Spinal cord (tissue), 10 donors: Measurements from ENCODE around the gene LINGO4. TPM values are rescaled to one million over a fixed set of nuclear protein-coding genes. Genes with fewer than 3 reads are reported as not detected.

Experiments
- DNase-seq, 6 donors: peaks; one replicate each; pipeline versions ENCODE4 v3.0.0 to v3.0.0-alpha.2; 2013 to 2015; ENCODE audit warnings: low spot score in 6 of 6, low read depth in 4 of 6
- H3K27ac ChIP-seq: one replicate; pipeline ENCODE4 v1.5.1; 2013; ENCODE audit warnings: low read depth, low read length, control low read depth
- H3K27me3 ChIP-seq: one replicate; pipeline ENCODE4 v1.6.1; 2013; ENCODE audit warnings: low read length; ENCODE audit not compliant: control insufficient read depth, insufficient read depth
- H3K36me3 ChIP-seq: one replicate; pipeline ENCODE4 v1.6.1; 2013; ENCODE audit warnings: low read length; ENCODE audit not compliant: control insufficient read depth, insufficient read depth
- H3K4me1 ChIP-seq: one replicate; pipeline ENCODE4 v1.6.1; 2013; ENCODE audit warnings: low read length; ENCODE audit not compliant: control insufficient read depth, insufficient read depth
- H3K4me3 ChIP-seq: one replicate; pipeline ENCODE4 v1.5.1; 2013; ENCODE audit warnings: low read depth, low read length, control low read depth
- H3K9me3 ChIP-seq: one replicate; pipeline ENCODE4 v1.6.1; 2013; ENCODE audit warnings: low read length; ENCODE audit not compliant: control insufficient read depth, insufficient read depth
- WGBS: methylation state at CpG from one replicate; pipeline ENCODE4 v1.1.5; 2013; ENCODE audit warnings: missing lambda C conversion rate; ENCODE audit not compliant: insufficient coverage; 5-methylcytosine and 5-hydroxymethylcytosine counted together
- polyA plus RNA-seq, 2 donors: library from polyadenylated mRNA; unstranded; fragments of 120-200 nt; gene quantifications; one replicate each; pipeline ENCODE4 v1.2.1, GENCODE V29; 2013; ENCODE audit not compliant: insufficient read length in 2 of 2
- total RNA-seq, 2 donors: library from RNA; depleted of rRNA in 1 of 2; stranded (reverse); fragments of 120-200 nt in 1 of 2; fragments of >200 nt in 1 of 2; gene quantifications; one replicate each; pipeline versions ENCODE4 v1.2.3 to v1.2.4, GENCODE V29; 2013 to 2014
- donor health status: healthy.

The LINGO4 gene
- total and polyA plus RNA-seq, 4 donors, result 0.22 to 2.0 (median 0.82) TPM

- Histone ChIP-seq H3K36me3 (no peaks in the 10 kb centered on the region), H3K4me3 (no peak overlapping the region), H3K27ac (no peak overlapping the region), H3K27me3 (peaks cover 3% of the 10 kb centered on the region), H3K9me3 (no peaks in the 10 kb centered on the region), H3K4me1 (peaks cover 4% of the 10 kb centered on the region)
- DNase-seq, result no peak
- 62% methylated on average over 6 of the region's 6 CpGs for WGBS
Observed at GRCh38 chr1:151846062-151846568, 40.9 kb upstream of the LINGO4 start.

GRCh38 chr1:151843398-151843797 is 38.2 kb upstream of the LINGO4 start:
- no CpG with 5 or more reads among the region's 2 CpGs for WGBS
- peaks cover 18% of the 10 kb centered on the region for H3K27me3 ChIP-seq

GRCh38 chr1:151841141-151841540 is 35.9 kb upstream of the LINGO4 start:
- peaks cover 31% of the 10 kb centered on the region for H3K27me3 ChIP-seq
- 100% methylated on average over 1 of the region's 2 CpGs for WGBS
- H3K27ac ChIP-seq, result no peak overlapping the region
- no peak overlapping the region for H3K4me3 ChIP-seq
- no peak for DNase-seq
- no peaks in the 10 kb centered on the region for H3K36me3 ChIP-seq
- no peaks in the 10 kb centered on the region for H3K9me3 ChIP-seq
- peaks cover 20% of the 10 kb centered on the region for H3K4me1 ChIP-seq

More at GRCh38 chr1:151843398-151843797, 38.2 kb upstream of the LINGO4 start:
- Histone ChIP-seq H3K27ac (no peak overlapping the region), H3K4me1 (peaks cover 21% of the 10 kb centered on the region), H3K36me3 (no peaks in the 10 kb centered on the region), H3K9me3 (no peaks in the 10 kb centered on the region), H3K4me3 (no peak overlapping the region)
- DNase-seq, result no peak

GRCh38 chr1:151840421-151840820 is 35.2 kb upstream of the LINGO4 start:
- H3K4me3 ChIP-seq, result no peak overlapping the region
- peaks cover 31% of the 10 kb centered on the region for H3K27me3 ChIP-seq
- H3K36me3 ChIP-seq, result no peaks in the 10 kb centered on the region

GRCh38 chr1:151839457-151840403 is 34.5 kb upstream of the LINGO4 start, which contains the start of gene C2CD4D:
TSS of gene C2CD4D (minus strand) at chr1:151839820. CDS start at chr1:151838989, 831 bp downstream.
- Histone ChIP-seq H3K27ac (peak within 1 kb of the TSS; percentile 34), H3K4me1 (peaks cover 20% of the 10 kb centered on the region), H3K36me3 (no peaks in the 10 kb centered on the region), H3K4me3 (peak within 1 kb of the TSS; percentile 24), H3K27me3 (peaks cover 31% of the 10 kb centered on the region), H3K9me3 (no peaks in the 10 kb centered on the region)
- WGBS, result 3% methylated on average over 45 of the region's 47 CpGs
- DNase-seq, result peak in 3 of 6 donors; percentile 43 to 84 (median 84)

More at GRCh38 chr1:151840421-151840820, 35.2 kb upstream of the LINGO4 start:
- no peak for DNase-seq
- Histone ChIP-seq H3K9me3 (no peaks in the 10 kb centered on the region), H3K4me1 (peaks cover 20% of the 10 kb centered on the region), H3K27ac (peak overlapping the region; percentile 34)

GRCh38 chr1:151839082-151839412 is 33.8 kb upstream of the LINGO4 start:
- Histone ChIP-seq H3K27ac (no peak overlapping the region), H3K4me3 (peak overlapping the region; percentile 24), H3K4me1 (peaks cover 20% of the 10 kb centered on the region), H3K36me3 (no peaks in the 10 kb centered on the region), H3K9me3 (no peaks in the 10 kb centered on the region), H3K27me3 (peaks cover 31% of the 10 kb centered on the region)
- 5% methylated on average over 7 of the region's 16 CpGs for WGBS
- DNase-seq, result no peak

- Histone ChIP-seq H3K4me1 (peaks cover 20% of the 10 kb centered on the region), H3K4me3 (no peak overlapping the region), H3K27me3 (peaks cover 31% of the 10 kb centered on the region), H3K9me3 (no peaks in the 10 kb centered on the region), H3K36me3 (no peaks in the 10 kb centered on the region), H3K27ac (no peak overlapping the region)
- WGBS, result 1% methylated on average over 117 of the region's 117 CpGs
- peak in 2 of 6 donors; percentile 22 to 31 for DNase-seq
Observed at GRCh38 chr1:151838222-151839081, 33.2 kb upstream of the LINGO4 start.

GRCh38 chr1:151837884-151838221 is 32.6 kb upstream of the LINGO4 start:
- no peak overlapping the region for H3K4me3 ChIP-seq
- no peaks in the 10 kb centered on the region for H3K36me3 ChIP-seq
- H3K4me1 ChIP-seq, result peaks cover 21% of the 10 kb centered on the region
- WGBS, result 8% methylated on average over 26 of the region's 26 CpGs
- H3K27ac ChIP-seq, result no peak overlapping the region
- peaks cover 31% of the 10 kb centered on the region for H3K27me3 ChIP-seq
- H3K9me3 ChIP-seq, result no peaks in the 10 kb centered on the region
- no peak for DNase-seq

GRCh38 chr1:151837197-151837596 is 32.0 kb upstream of the LINGO4 start:
- DNase-seq, result no peak
- 80% methylated on average over 2 of the region's 3 CpGs for WGBS
- no peaks in the 10 kb centered on the region for H3K36me3 ChIP-seq
- H3K27me3 ChIP-seq, result peaks cover 31% of the 10 kb centered on the region
- H3K9me3 ChIP-seq, result no peaks in the 10 kb centered on the region
- H3K27ac ChIP-seq, result no peak overlapping the region
- H3K4me1 ChIP-seq, result peaks cover 27% of the 10 kb centered on the region
- H3K4me3 ChIP-seq, result no peak overlapping the region
